GM18951 (cell line): ENCODE data around the gene TUBA3D.
"Not testable (repeated sequence)": the region's sequence is repeated elsewhere in the genome, so short reads cannot be mapped to it uniquely, and the experiment has no call there.

Experiments
- POLR2A ChIP-seq: IDR thresholded peaks from 4 replicates; pipeline ENCODE4 v1.6.1; 2011; ENCODE audit warnings: mild to moderate bottlenecking; ENCODE audit not compliant: insufficient read length, insufficient read depth; ENCODE audit errors: extremely low read depth
- in situ Hi-C: fragments of 300-500 bp; cut with MboI; formaldehyde crosslinking; loops from one replicate; pipeline ENCODE4 v1.12.0; 2022; ENCODE audit warnings: low sequenced_read_pairs, mixed read lengths, inconsistent platforms; ENCODE audit not compliant: unreplicated experiment

TUBA3D gene

GRCh38 chr2:131482506-131483155 lies 6.7 kb downstream of the TUBA3D start:
- in situ Hi-C loops, result not testable (repeated sequence)

- in situ Hi-C loops, result not testable (repeated sequence)
These were observed 8.3 kb downstream of the TUBA3D start for GRCh38 chr2:131483981-131484820.

- in situ Hi-C loops, result not testable (repeated sequence)
These were observed 9.1 kb downstream of the TUBA3D start for GRCh38 chr2:131484906-131485460.

GRCh38 chr2:131486201-131486902 lies 10.4 kb downstream of the TUBA3D start:
- in situ Hi-C loops, result not testable (repeated sequence)

- TF ChIP-seq POLR2A, result no peak
- in situ Hi-C loops, result no loop called here
These were observed 12.6 kb downstream of the TUBA3D start for GRCh38 chr2:131488306-131489205.

- in situ Hi-C loops, result not testable (repeated sequence)
- peak; percentile 8 for TF ChIP-seq POLR2A
These were observed 14.9 kb downstream of the TUBA3D start for GRCh38 chr2:131490616-131491468.

GRCh38 chr2:131491469-131491836 lies 15.5 kb downstream of the TUBA3D start:
- in situ Hi-C loops, result not testable (repeated sequence)

- in situ Hi-C loops, result not testable (repeated sequence)
These were observed 16.1 kb downstream of the TUBA3D start, which contains the start of gene MZT2A for GRCh38 chr2:131492015-131492417. Gene MZT2A (minus strand): TSS chr2:131492397. CDS start chr2:131492376, 21 bp downstream.

GRCh38 chr2:131492418-131493198 lies 16.7 kb downstream of the TUBA3D start:
- in situ Hi-C loops, result no loop called here

GRCh38 chr2:131493199-131493968 lies 17.5 kb downstream of the TUBA3D start:
- no peak for TF ChIP-seq POLR2A
- in situ Hi-C loops, result no loop called here

More at GRCh38 chr2:131492418-131493198, 16.7 kb downstream of the TUBA3D start:
- TF ChIP-seq POLR2A, result peak; percentile 52

GRCh38 chr2:131495506-131495905 lies 19.6 kb downstream of the TUBA3D start:
- in situ Hi-C loops, result not testable (repeated sequence)

- in situ Hi-C loops, result not testable (repeated sequence)
These were observed 22.5 kb downstream of the TUBA3D start for GRCh38 chr2:131498321-131498973.

GRCh38 chr2:131503587-131503986 lies 27.7 kb downstream of the TUBA3D start:
- in situ Hi-C loops, result not testable (repeated sequence)

GRCh38 chr2:131504082-131504750 lies 28.3 kb downstream of the TUBA3D start:
- in situ Hi-C loops, result not testable (repeated sequence)
